ENCODE measurements around the gene PPP1R13B. TPM values are rescaled to one million over a fixed set of nuclear protein-coding genes. Genes with fewer than 3 reads are reported as not detected.

The PPP1R13B gene
- total RNA-seq, 1 experiment from 2014 or later = 26.5 TPM

- no peaks in the 10 kb centered on the region for H3K4me1 ChIP-seq (replicated peaks; ENCODE audit: insufficient read depth)
- H3K9me2 ChIP-seq (ENCODE audit: insufficient read depth) = no peaks in the 10 kb centered on the region
- peaks cover 14% of the 10 kb centered on the region; the same call in 1 of the 2 replicates for H3K36me3 ChIP-seq (ENCODE audit: low read depth)
- ChIA-PET POLR2A (ENCODE audit: unreplicated experiment) (no interaction called here), CTCF (no interaction called here)
- H3K4me2 ChIP-seq = no peak overlapping the region
- H3K27me3 ChIP-seq (ENCODE audit: insufficient read depth, low read depth) = no peaks in the 10 kb centered on the region
- peaks cover 9% of the 10 kb centered on the region; the same call in 1 of the 2 replicates for H3F3A ChIP-seq (ENCODE audit: insufficient read depth, low read depth)
- BruUV-seq (replicated peaks) = no TSS peak
- H3K79me2 ChIP-seq (ENCODE audit: low read depth) = 0 out of 2 replicates have a peak, but pooled peaks cover 8% of the 10 kb centered on the region
- H2AFZ ChIP-seq = no peak overlapping the region
- no peak overlapping the region for H3K4me3 ChIP-seq
- intact Hi-C loops (cut with micrococcal nuclease; ENCODE audit: unreplicated experiment) = no loop called here
- no peaks in the 10 kb centered on the region for H3K9me3 ChIP-seq (ENCODE audit: insufficient read depth, low read depth)
- no peak for TF ChIP-seq CTCF (conservative IDR thresholded peaks at IDR 0.05)
- TF ChIP-seq EZH2 (IDR thresholded peaks at IDR 0.05; ENCODE audit: low read depth) = no peak
- DNase-seq = no peak
- peaks cover 24% of the 10 kb centered on the region for H4K20me1 ChIP-seq (ENCODE audit: insufficient read depth)
- H3K27ac ChIP-seq = no peak overlapping the region
Measured at GRCh38 chr14:103729496-103730448, 117.6 kb downstream of the PPP1R13B start.

GRCh38 chr14:103728721-103729120 lies 118.7 kb downstream of the PPP1R13B start:
- CTCF ChIA-PET = no interaction called here

GRCh38 chr14:103728141-103728540 lies 119.2 kb downstream of the PPP1R13B start:
- peaks cover 14% of the 10 kb centered on the region; the same call in 1 of the 2 replicates for H3K36me3 ChIP-seq (ENCODE audit: low read depth)
- no peak overlapping the region for H3K4me3 ChIP-seq
- no peak for TF ChIP-seq EZH2 (IDR thresholded peaks at IDR 0.05; ENCODE audit: low read depth)
- TF ChIP-seq CTCF (conservative IDR thresholded peaks at IDR 0.05) = no peak
- H3K4me2 ChIP-seq = no peak overlapping the region
- no peaks in the 10 kb centered on the region for H3K27me3 ChIP-seq (ENCODE audit: insufficient read depth, low read depth)
- no peak for DNase-seq
- no peak overlapping the region for H3K27ac ChIP-seq
- H3K4me1 ChIP-seq (replicated peaks; ENCODE audit: insufficient read depth) = no peaks in the 10 kb centered on the region
- intact Hi-C loops (cut with micrococcal nuclease; ENCODE audit: unreplicated experiment) = no loop called here
- H4K20me1 ChIP-seq (ENCODE audit: insufficient read depth) = peaks cover 31% of the 10 kb centered on the region
- no TSS peak for BruUV-seq (replicated peaks)
- H3K79me2 ChIP-seq (ENCODE audit: low read depth) = peaks cover 14% of the 10 kb centered on the region
- peaks cover 4% of the 10 kb centered on the region; the same call in 1 of the 2 replicates for H3F3A ChIP-seq (ENCODE audit: insufficient read depth, low read depth)
- POLR2A ChIA-PET (ENCODE audit: unreplicated experiment) = no interaction called here
- H3K9me2 ChIP-seq (ENCODE audit: insufficient read depth) = no peaks in the 10 kb centered on the region
- CTCF ChIA-PET = no interaction called here
- H3K9me3 ChIP-seq (ENCODE audit: insufficient read depth, low read depth) = no peaks in the 10 kb centered on the region
- H2AFZ ChIP-seq = no peak overlapping the region

More at GRCh38 chr14:103728721-103729120, 118.7 kb downstream of the PPP1R13B start:
- DNase-seq = no peak
- POLR2A ChIA-PET (ENCODE audit: unreplicated experiment) = no interaction called here
- peaks cover 6% of the 10 kb centered on the region; the same call in 1 of the 2 replicates for H3F3A ChIP-seq (ENCODE audit: insufficient read depth, low read depth)
- no TSS peak for BruUV-seq (replicated peaks)
- TF ChIP-seq CTCF (conservative IDR thresholded peaks at IDR 0.05) (no peak), EZH2 (IDR thresholded peaks at IDR 0.05; ENCODE audit: low read depth) (no peak)
- peaks cover 14% of the 10 kb centered on the region; the same call in 1 of the 2 replicates for H3K36me3 ChIP-seq (ENCODE audit: low read depth)
- H3K79me2 ChIP-seq (ENCODE audit: low read depth) = peaks cover 8% of the 10 kb centered on the region; the same call in 1 of the 2 replicates
- H3K9me3 ChIP-seq (ENCODE audit: insufficient read depth, low read depth) = no peaks in the 10 kb centered on the region
- no peaks in the 10 kb centered on the region for H3K9me2 ChIP-seq (ENCODE audit: insufficient read depth)
- intact Hi-C loops (cut with micrococcal nuclease; ENCODE audit: unreplicated experiment) = no loop called here
- no peak overlapping the region for H3K27ac ChIP-seq
- no peak overlapping the region for H3K4me2 ChIP-seq
- H4K20me1 ChIP-seq (ENCODE audit: insufficient read depth) = peaks cover 31% of the 10 kb centered on the region
- H3K27me3 ChIP-seq (ENCODE audit: insufficient read depth, low read depth) = no peaks in the 10 kb centered on the region
- H2AFZ ChIP-seq = no peak overlapping the region
- H3K4me1 ChIP-seq (replicated peaks; ENCODE audit: insufficient read depth) = no peaks in the 10 kb centered on the region
- no peak overlapping the region for H3K4me3 ChIP-seq

Measured in PC-9 (cell line).